ENCODE data around the gene NPAS2. TPM values are rescaled to one million over a fixed set of nuclear protein-coding genes. Genes with fewer than 3 reads are reported as not detected.

The NPAS2 gene
- total and polyA plus RNA-seq, 4 donors, result 5.9 to 17.1 (median 10.4) TPM

- no peak for ATAC-seq (ENCODE audit: insufficient read depth, low FRiP score)
- H3K36me3 ChIP-seq (ENCODE audit: control insufficient read depth in 4 of 4, insufficient read depth in 4 of 4, low read length in 4 of 4), result no peaks in the 10 kb centered on the region
- peaks cover 0 to 2% (median 0%) of the 10 kb centered on the region in 4 donors for H3K9me3 ChIP-seq (ENCODE audit: control insufficient read depth in 4 of 4, insufficient read depth in 3 of 4, low read length in 3 of 4)
- H3K4me3 ChIP-seq, result no peak overlapping the region
- TF ChIP-seq CTCF (IDR thresholded peaks at IDR 0.05; ENCODE audit: control extremely low read depth, extremely low read depth), result no peak
- H3K9ac ChIP-seq (ENCODE audit: insufficient read depth in 1 of 2, low read length in 2 of 2), result no peak overlapping the region
- peak overlapping the region in 1 of 2 donors; percentile 71 for H3K27ac ChIP-seq (ENCODE audit: low read depth in 1 of 2, low read length in 1 of 2)
- H3K4me1 ChIP-seq (ENCODE audit: control insufficient read depth in 5 of 5, insufficient read depth in 5 of 5, low read length in 5 of 5), result peaks cover 0 to 23% (median 9%) of the 10 kb centered on the region in 5 donors
- 82 to 86% methylated on average over 3 of the region's 3 CpGs for WGBS, 2 donors
- no peaks in the 10 kb centered on the region for H3K27me3 ChIP-seq (ENCODE audit: control insufficient read depth in 3 of 3, insufficient read depth in 3 of 3, low read length in 2 of 3)
- DNase-seq, result peak; percentile 55 to 82 (median 62)
Observed at GRCh38 chr2:100895402-100895801, 75.5 kb downstream of the NPAS2 start.

GRCh38 chr2:100895934-100896685, 76.2 kb downstream of the NPAS2 start:
- H3K4me1 ChIP-seq (ENCODE audit: control insufficient read depth in 5 of 5, insufficient read depth in 5 of 5, low read length in 5 of 5), result peaks cover 0 to 23% (median 9%) of the 10 kb centered on the region in 5 donors
- no peaks in the 10 kb centered on the region for H3K27me3 ChIP-seq (ENCODE audit: control insufficient read depth in 3 of 3, insufficient read depth in 3 of 3, low read length in 2 of 3)
- no peak for TF ChIP-seq CTCF (IDR thresholded peaks at IDR 0.05; ENCODE audit: control extremely low read depth, extremely low read depth)
- ATAC-seq (ENCODE audit: insufficient read depth, low FRiP score) (no peak), DNase-seq (no peak)
- H3K4me3 ChIP-seq, result no peak overlapping the region
- 65 to 82% methylated on average over 3 of the region's 3 CpGs for WGBS, 2 donors
- peaks cover 0 to 2% (median 0%) of the 10 kb centered on the region in 4 donors for H3K9me3 ChIP-seq (ENCODE audit: control insufficient read depth in 4 of 4, insufficient read depth in 3 of 4, low read length in 3 of 4)
- peaks cover 0 to under 1% (median 0%) of the 10 kb centered on the region in 4 donors for H3K36me3 ChIP-seq (ENCODE audit: control insufficient read depth in 4 of 4, insufficient read depth in 4 of 4, low read length in 4 of 4)
- H3K27ac ChIP-seq (ENCODE audit: low read depth in 1 of 2, low read length in 1 of 2), result peak overlapping the region in 1 of 2 donors; percentile 71
- no peak overlapping the region for H3K9ac ChIP-seq (ENCODE audit: insufficient read depth in 1 of 2, low read length in 2 of 2)

GRCh38 chr2:100898035-100898665, 78.2 kb downstream of the NPAS2 start:
- WGBS, 2 donors, result 82 to 85% methylated on average over 8 of the region's 8 CpGs
- Histone ChIP-seq H3K4me1 (ENCODE audit: control insufficient read depth in 5 of 5, insufficient read depth in 5 of 5, low read length in 5 of 5) (peaks cover 0 to 31% (median 11%) of the 10 kb centered on the region in 5 donors), H3K9ac (ENCODE audit: insufficient read depth in 1 of 2, low read length in 2 of 2) (no peak overlapping the region), H3K27ac (ENCODE audit: low read depth in 1 of 2, low read length in 1 of 2) (no peak overlapping the region), H3K9me3 (ENCODE audit: control insufficient read depth in 4 of 4, insufficient read depth in 3 of 4, low read length in 3 of 4) (no peaks in the 10 kb centered on the region), H3K36me3 (ENCODE audit: control insufficient read depth in 4 of 4, insufficient read depth in 4 of 4, low read length in 4 of 4) (peaks cover 0 to 3% (median 0%) of the 10 kb centered on the region in 4 donors), H3K4me3 (no peak overlapping the region), H3K27me3 (ENCODE audit: control insufficient read depth in 3 of 3, insufficient read depth in 3 of 3, low read length in 2 of 3) (no peaks in the 10 kb centered on the region)
- no peak for ATAC-seq (ENCODE audit: insufficient read depth, low FRiP score)
- no peak for TF ChIP-seq CTCF (IDR thresholded peaks at IDR 0.05; ENCODE audit: control extremely low read depth, extremely low read depth)
- no peak for DNase-seq
